ENCODE measurements around the gene BBC3.

The BBC3 gene

GRCh38 chr19:47188507-47189033, 42.4 kb downstream of the BBC3 start:
- no peak for DNase-seq

DNA sequence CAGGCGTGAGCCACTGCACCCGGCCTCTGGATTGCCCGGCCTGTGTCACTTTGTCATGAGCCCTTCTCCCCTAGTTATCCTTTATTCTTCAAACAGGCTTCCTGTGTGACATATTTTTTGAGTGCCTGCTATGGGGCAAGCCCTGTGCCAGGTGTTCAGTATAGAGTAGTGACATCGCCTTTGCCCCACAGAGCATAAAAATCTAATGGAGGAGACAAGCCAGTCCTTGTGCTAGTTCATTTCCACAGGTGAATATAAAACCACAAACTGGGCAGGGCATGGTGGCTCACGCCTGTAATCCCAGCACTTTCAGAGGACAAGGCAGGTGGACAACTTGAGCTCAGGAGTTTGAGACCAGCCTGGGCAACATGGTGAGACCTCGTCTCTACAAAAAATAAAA, 43.2 kb downstream of the BBC3 start:
- no peak for DNase-seq

DNA sequence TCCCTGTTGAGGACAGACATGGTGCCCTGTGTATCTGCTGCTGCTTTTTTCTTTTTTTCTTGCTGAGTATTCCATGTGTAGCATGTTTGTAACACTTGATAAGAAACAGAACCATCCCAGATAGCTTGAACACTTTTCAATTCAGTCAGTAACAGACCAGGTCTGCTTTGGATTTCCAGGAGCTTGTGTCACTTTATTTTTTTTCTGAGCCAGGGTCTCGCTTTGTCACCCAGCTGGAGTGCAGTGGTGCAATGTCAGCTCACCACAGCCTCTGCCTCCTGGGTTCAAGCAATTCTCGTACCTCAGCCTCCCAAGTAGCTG, 43.7 kb downstream of the BBC3 start:
- DNase-seq: no peak

- DNase-seq: no peak
Measured at GRCh38 chr19:47186446-47187334, 44.3 kb downstream of the BBC3 start.

GRCh38 chr19:47183601-47184000, 47.4 kb downstream of the BBC3 start:
- DNase-seq: no peak

- no peak for DNase-seq
Measured at GRCh38 chr19:47179653-47180310, 51.2 kb downstream of the BBC3 start.

DNA sequence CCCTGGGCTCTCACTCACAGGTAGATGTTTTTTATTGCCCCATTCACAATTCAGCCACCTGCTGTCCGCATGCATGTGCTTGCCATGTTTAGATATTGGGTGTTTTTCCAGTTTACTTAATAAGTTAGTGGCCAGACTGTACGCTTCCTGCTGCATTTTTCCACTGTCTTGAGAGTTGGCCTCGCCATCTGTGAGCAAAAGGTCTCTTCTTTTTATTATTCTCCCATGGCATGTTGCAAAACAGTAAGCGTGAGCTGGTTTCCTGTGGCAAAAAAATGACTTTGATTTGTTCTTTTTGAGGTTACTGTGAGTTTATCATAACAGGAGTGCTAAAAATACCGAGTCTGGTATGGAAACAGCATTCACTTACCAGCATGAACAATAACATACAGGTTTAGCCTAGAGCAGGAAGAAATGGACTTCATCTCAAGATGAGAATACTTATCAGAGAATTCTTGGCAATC, 54.3 kb downstream of the BBC3 start:
- no peak for DNase-seq

DNA sequence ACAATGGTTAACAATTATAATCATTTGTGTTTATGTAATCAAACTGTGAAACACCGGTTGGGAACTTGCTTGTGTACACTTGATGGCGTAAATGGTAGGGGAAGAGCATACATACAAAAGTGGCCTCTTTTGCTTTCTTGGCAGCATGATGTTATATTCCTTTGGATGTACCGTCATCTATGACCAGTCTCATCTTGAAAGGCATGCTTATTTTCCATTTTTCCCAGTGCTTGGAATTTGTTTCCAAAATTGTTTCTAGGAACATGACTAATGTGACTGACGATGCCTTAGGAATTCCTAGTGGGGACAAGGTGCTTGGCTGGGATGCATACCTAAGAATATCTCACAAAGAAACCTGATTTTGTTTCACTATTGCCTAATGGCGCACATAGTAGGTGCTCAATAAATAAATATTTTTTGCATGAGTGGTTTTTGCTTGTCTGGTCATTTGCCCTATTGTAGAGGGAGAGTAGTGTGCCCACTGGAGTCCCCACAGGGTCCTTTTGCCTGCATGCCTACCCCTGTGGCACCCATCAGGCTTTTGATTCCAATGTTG, 54.9 kb downstream of the BBC3 start:
- no peak for DNase-seq

DNA sequence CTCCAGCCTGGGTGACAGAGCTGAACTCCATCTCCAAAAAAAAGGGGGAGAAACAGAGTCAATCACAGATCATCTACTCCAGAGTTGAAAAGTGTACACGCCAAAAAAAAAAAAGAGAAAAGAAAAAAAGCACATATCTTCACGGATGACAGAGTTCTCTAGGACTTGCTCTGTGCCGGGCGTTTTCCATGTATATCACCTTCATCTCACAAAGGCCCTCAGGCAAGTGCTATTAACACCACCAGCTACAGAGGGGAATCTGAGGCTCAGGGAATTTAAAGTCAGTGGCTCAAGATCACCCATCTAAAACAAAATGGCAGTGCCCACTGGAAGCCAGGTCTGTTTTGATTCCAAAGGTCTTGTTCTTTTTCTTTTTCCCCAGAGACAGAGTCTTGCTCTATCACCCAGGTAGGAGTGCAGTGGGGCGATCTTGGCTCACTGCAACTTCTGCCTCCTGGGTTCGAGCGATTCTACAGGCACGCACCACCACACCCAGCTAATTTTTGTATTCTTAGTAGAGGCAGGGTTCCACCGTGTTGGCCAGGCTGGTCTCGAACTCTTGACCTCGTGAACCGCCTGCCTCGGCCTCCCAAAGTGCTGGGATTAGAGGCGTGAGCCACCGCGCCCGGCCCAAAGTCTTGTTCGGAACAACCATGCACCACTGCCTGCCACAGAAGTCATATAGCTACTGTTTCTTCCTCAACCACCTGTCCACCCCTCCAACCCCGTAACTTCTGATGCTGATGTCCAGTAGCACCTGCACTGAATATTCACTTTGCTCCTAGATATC, 58.1 kb downstream of the BBC3 start:
- no peak for DNase-seq

Measured in OCI-M1 (cell line).